Endothelial cell of umbilical vein (primary cell): Measurements from ENCODE around the gene DEPDC1B.

Experiments used
- EZH2 ChIP-seq: IDR thresholded peaks from 2 replicates; pipeline ENCODE4 v1.6.1; 2012; ENCODE audit warnings: borderline replicate concordance, low read depth, mild to moderate bottlenecking, moderate library complexity, low read length, inconsistent platforms; ENCODE audit not compliant: severe bottlenecking
- POLR2A ChIP-seq: IDR thresholded peaks from 2 replicates; pipeline ENCODE4 v1.6.1; 2012; ENCODE audit warnings: low read depth, mild to moderate bottlenecking, control low read depth, low read length
- POLR2AphosphoS5 ChIP-seq: IDR thresholded peaks from 2 replicates; pipeline ENCODE4 v1.6.1; 2012; ENCODE audit warnings: low read depth, mild to moderate bottlenecking, control low read depth, low read length, moderate library complexity; ENCODE audit not compliant: insufficient read depth
- TF ChIP-seq, protein P1 (sequence below), 2 donors: IDR thresholded peaks; 1 replicate in 1 of 2; 2 replicates in 1 of 2; pipeline ENCODE4 v1.5.1; 2011; ENCODE audit warnings: low read length in 2 of 2, mild to moderate bottlenecking in 2 of 2, moderate library complexity in 2 of 2, control low read depth in 1 of 2, inconsistent platforms in 1 of 2, low read depth in 1 of 2; ENCODE audit not compliant: insufficient read depth in 1 of 2; ENCODE audit errors: extremely low read depth in 1 of 2

DNA sequence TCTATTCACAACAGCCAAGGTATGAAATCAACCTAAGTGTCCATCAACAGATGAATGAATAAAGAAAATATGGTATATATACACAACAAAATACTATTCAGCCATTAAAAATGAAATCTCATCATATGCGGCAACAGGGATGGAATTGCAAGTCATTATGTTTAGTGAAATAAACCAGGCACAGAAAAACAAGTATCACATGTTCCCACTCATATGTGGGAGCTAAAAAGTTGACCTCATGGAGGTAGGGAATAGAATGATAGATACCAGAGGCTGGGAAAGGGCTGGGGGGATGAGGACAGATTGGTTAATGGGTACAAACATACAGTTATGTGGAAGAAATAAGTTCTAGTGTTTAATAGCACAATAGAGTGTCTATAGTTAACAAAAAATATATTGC lies 149.7 kb downstream of the DEPDC1B start:
- TF ChIP-seq, protein P1, sequence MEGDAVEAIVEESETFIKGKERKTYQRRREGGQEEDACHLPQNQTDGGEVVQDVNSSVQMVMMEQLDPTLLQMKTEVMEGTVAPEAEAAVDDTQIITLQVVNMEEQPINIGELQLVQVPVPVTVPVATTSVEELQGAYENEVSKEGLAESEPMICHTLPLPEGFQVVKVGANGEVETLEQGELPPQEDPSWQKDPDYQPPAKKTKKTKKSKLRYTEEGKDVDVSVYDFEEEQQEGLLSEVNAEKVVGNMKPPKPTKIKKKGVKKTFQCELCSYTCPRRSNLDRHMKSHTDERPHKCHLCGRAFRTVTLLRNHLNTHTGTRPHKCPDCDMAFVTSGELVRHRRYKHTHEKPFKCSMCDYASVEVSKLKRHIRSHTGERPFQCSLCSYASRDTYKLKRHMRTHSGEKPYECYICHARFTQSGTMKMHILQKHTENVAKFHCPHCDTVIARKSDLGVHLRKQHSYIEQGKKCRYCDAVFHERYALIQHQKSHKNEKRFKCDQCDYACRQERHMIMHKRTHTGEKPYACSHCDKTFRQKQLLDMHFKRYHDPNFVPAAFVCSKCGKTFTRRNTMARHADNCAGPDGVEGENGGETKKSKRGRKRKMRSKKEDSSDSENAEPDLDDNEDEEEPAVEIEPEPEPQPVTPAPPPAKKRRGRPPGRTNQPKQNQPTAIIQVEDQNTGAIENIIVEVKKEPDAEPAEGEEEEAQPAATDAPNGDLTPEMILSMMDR (IDR thresholded peaks at IDR 0.05; ENCODE audit: extremely low read depth in 1 of 2, insufficient read depth in 1 of 2, low read depth in 1 of 2, low read length in 2 of 2), result no peak
- TF ChIP-seq EZH2 (no peak), POLR2AphosphoS5 (no peak), POLR2A (no peak)
